ENCODE measurements around the gene TEX261.

The TEX261 gene

DNA sequence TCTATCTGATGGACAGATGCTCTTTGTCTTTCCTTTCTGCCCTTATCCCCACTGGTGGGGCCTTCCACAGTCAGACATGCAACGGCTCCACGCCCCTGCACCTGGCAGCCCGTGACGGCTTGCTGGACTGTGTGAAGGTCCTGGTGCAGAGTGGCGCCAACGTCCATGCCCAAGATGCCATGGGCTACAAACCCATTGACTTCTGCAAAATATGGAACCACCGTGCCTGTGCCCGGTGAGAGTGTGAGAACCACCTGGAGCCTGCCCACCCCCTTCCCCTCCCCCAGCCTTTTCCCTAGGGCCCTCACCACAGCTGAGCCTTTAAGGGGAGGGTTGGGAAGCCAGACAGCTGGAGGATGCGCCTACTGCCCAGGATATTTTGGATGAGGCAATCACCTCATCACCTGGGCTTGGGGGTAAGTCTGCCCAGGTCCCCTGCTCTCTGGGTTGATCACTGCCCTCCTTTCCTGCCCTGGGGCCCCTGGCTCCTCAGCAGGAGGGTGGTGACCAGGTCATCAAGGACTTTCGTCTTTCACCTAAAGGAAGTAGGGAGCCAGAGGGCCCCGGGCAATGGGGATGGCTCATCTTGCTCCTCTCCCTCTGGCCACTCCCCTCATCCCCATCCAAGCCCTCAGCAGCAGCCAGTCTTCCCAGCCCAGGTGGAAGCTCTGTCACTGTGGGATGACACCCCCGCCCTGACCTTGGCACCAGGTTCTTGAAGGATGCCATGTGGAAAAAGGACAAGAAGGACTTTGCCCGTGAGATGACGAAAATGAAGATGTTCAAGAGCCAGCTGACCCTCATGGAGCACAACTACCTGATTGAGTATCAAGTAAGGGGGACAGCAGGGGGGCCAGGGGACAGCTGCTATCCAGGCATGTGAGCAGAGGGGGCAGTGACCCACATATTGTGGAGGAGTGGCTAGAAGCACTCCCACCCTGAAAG, 12.5 kb downstream of the TEX261 start:
- no peak for DNase-seq (ENCODE audit: low read depth)

DNA sequence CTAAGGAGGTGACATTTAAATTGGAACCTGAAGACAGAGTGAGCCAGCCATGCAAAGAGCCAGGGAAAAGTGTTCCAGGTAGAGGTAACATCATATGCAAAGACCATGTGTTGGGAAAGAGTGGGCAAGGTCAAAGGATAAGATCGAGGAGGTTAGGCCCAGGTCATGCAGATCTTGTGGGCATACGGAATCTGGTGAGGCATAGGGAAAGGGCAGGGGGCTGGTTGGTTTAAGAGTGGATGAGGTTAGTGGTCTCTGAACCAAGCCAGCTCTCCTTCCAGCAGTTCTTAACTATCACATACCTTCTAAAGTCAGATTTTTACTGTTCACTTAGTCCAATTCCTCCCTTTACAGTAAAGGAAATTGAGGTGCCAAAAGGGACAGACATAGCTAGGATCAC, 13.3 kb downstream of the TEX261 start:
- DNase-seq (ENCODE audit: low read depth): no peak

DNA sequence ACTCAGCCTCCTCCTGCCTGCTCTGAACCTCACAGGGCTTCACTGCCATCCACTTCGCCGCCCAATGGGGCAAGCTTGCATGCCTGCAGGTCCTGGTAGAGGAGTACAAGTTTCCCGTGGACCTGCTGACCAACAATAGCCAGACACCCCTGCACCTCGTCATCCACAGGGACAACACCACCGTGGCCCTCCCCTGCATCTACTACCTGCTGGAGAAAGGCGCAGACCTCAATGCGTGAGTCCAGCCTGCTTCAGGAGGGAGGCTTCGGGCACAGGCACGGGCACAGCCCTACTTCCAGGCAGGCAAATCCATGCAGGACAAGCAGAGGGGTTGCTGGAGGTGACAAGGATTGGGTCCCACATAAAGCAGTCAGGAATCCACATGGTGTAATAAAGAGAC, 15.0 kb downstream of the TEX261 start:
- DNase-seq (ENCODE audit: low read depth): no peak

DNA sequence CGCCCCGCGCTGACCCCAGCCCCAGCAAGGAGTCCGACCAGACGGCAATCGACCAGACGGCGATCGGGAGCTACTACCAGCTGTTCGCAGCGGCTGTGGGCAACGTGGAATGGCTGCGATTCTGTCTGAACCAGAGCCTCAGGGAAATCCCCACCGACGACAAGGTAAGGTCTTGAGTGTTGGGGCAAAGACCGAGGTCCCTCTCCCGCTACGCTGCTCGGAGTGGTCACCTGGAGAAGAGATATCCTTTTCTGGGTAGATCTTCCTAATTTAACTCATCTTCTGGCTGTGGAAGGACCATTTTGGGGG, 15.5 kb downstream of the TEX261 start:
- DNase-seq (ENCODE audit: low read depth): no peak

DNA sequence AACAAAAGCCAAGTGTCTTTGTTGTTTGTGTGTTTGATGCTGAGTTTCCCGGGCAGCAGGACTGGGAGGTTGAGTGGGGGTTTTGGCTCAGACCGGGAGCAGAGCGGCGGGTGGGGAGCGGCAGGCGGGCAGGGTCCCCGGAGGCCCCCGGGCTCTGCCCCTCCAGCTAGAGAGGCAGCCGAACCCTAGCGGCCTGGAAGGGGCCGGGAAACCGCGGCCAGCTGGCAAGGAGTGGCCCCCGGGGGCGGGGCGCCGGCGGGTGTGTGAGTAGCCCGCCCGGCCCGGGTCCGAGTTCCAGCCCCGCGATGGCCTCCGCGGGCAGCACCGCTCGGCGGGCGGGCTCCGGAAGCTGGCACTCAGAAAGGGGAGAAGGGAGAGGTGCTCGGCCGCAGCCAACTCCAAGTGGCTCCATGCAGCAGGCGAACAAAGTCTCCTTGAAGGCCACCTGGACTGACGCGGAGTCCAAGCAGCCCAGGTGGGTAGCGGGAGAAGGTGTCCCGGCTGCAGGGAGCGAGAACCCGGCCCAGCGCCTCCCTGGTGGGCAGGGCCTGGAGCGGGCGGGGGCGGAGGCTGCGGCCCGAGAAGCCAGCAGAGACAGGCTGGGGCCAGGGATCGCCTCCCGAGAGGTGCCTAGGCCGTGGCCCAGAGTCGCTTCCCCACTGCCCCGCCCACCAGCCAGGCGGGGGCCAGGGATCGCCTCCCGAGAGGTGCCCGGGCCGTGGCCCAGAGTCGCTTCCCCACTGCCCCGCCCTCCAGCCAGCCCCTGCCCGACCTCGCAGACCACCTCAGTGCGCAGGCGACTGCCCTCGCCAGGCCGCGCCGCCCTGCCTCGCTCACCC, 16.1 kb downstream of the TEX261 start, which contains the start of gene ANKRD53:
TSS of gene ANKRD53 (plus strand) at position 290 of the 839 bp plus-strand sequence. CDS start at position 306, 16 bp downstream.
- DNase-seq (ENCODE audit: low read depth): no peak

DNA sequence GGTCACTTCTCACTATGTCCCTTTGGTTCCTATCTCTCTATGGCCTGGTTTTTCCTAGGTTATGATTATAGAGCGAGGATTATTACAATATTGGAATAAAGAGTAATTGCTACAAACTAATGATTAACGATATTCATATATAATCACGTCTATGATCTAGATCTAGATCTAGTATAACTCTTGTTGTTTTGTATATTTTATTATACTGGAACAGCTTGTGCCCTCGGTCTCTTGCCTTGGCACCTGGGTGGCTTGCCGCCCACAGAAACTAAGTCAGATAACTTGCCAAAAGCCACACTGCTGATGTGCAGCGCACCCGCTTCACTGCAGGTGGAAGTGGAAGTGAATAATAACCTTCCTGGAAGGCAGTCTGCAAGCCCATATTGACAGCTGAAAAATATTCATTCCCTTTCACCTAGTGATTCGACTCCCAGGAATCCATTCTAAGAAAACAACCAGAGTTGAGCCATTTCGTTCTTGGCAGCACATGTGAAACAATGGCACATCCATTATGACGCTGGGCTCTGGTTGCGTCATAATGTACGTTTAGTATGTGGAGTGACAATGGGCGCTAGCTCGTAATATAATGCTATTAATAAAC, 17.0 kb downstream of the TEX261 start:
- no peak for DNase-seq (ENCODE audit: low read depth)

DNA sequence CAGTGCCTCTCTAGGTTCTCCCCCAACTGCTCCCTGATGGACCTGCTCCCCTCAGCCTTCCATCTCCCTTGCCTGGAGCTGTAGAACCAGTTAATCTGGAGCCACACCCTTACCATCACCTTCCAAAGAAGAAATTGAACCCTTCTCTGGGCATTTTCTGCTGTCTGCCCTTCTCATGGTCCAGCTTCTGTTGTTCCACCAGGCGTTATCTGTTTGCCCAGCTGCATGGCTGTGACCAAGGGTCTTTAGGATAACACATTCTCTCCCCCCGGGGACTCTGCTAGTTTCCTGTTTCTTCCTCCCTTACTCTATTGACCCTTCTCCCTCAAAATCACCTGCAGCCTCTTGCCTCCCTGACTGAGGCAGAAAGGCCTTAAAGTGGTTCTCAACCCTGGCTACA, 19.4 kb downstream of the TEX261 start:
- DNase-seq (ENCODE audit: low read depth): no peak

DNA sequence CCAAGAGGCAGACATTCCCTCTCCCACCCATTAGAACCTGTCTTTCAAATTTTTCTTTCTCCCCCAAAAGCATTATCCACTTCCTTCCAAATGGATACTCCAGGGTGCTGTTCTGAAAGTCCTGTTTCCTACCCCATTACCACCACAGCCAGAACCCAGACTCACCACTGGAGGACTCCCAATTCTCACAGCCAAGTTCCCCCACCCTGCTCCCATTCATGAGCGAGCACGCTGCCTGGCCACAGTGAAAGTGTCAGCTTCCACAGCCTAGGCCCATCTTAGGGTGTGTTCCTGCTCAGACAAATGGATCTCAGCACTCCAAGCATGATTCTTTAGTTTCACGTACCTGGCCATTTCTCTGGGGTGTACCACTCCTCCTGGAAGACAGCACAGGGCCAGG, 20.1 kb downstream of the TEX261 start:
- DNase-seq (ENCODE audit: low read depth): no peak

DNA sequence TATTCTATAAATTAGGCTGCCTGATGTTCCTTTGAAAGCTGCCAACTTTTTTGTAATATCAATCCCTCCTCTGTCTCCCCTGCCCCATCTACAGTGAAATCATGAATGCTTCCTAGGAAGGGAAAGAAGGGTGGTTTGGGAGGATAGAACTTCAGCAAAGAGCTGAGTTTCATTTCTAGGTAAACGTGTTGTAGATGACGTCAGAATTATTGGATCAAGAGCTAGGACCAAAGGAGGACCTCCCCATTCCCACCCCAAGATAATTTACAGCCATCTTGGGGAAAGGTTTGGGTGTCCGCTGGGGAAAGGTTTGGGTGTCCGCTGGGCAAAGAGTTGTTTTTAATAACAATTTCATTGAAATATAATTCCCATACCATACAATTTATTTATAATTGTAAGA, 27.5 kb downstream of the TEX261 start:
- DNase-seq (ENCODE audit: low read depth): no peak

DNA sequence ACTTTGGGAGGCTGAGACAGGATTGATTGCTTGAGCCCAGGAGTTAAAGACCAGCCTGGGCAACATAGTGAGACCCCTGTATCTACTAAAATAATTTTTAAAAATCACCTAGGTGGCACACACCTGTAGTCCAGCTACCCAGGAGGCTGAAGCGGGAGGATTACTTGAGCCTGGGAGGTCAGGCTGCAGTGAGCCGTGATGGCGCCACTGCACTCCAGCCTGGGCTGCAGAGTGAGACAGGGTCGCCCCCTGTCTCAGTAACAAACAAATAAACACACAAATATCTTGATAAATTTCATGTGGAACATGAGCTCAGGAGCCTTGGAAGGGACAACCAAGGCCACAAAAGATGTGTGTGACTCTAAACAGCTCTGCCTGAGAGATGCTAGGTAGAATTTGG, 28.0 kb downstream of the TEX261 start:
- no peak for DNase-seq (ENCODE audit: low read depth)

DNA sequence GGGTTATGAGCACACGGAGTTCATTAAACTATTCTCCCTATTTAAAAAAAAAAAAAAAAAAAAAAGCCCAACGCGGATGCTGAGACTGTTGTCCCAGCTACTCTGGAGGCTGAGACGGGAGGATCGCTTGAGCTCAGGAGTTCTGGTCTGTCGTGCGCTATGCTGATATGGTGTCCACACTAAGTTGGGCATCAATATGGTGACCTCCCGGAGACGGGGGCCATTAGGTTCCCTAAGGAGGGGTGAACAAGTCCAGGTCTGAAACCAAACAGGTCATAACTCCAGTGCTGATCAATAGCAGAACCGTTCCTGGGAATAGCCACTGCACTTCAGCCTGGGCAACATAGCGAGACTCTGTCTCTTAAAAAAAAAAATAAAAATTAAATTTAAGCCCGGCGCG, 29.2 kb downstream of the TEX261 start:
- no peak for DNase-seq (ENCODE audit: low read depth)

DNA sequence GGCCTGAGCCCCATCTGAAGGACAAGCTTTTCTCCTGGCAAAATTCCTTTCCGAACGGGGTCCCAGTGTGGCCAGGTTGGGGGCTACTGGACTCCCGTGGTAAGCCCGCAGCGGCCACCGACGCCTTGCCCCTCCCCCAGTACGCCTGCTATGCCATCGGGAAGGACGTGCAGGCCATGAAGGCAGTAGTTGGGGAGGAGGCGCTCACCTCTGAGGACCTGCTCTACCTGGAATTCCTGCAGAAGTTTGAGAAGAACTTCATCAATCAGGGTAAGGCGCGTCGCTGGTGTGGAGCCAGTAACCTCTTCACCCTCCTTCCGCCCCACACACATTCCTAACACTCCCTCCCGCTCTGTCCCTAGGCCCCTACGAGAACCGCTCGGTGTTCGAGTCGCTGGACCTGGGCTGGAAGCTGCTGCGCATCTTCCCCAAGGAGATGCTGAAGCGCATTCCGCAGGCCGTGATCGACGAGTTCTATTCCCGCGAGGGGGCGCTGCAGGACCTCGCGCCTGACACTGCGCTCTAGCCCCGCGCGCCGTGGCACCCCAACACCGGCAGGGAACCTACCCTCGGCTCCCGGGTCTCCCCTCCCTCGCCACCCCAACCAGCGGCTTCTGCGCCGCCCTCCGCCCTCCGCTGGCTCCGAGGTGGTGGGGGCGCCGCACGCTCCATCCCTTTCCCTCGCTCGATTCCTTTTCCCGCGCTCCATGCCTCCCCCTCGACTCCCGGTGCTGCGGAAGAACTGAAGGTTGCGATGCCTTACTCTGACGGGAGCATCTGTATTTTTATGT, 29.9 kb downstream of the TEX261 start:
- peak; percentile 81 for DNase-seq (ENCODE audit: low read depth)

DNA sequence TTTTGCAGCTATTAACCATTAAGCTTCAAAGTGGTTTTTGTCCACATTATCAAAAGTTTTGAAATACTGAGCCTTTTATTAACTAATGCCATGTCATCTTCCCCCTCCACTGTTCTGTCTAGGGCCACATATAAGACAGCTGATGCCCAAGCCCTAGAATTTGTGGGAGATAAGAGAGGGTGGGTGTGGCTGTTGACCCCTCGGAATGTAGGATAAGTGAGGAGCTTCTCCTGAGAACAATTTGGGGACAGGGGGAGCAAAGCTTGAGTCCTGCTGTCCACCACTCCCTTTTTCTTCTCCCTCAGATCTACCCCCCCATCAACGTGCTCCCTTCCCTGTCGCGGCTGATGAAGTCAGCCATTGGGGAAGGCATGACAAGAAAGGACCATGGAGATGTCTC, 30.5 kb downstream of the TEX261 start:
- no peak for DNase-seq (ENCODE audit: low read depth)

DNA sequence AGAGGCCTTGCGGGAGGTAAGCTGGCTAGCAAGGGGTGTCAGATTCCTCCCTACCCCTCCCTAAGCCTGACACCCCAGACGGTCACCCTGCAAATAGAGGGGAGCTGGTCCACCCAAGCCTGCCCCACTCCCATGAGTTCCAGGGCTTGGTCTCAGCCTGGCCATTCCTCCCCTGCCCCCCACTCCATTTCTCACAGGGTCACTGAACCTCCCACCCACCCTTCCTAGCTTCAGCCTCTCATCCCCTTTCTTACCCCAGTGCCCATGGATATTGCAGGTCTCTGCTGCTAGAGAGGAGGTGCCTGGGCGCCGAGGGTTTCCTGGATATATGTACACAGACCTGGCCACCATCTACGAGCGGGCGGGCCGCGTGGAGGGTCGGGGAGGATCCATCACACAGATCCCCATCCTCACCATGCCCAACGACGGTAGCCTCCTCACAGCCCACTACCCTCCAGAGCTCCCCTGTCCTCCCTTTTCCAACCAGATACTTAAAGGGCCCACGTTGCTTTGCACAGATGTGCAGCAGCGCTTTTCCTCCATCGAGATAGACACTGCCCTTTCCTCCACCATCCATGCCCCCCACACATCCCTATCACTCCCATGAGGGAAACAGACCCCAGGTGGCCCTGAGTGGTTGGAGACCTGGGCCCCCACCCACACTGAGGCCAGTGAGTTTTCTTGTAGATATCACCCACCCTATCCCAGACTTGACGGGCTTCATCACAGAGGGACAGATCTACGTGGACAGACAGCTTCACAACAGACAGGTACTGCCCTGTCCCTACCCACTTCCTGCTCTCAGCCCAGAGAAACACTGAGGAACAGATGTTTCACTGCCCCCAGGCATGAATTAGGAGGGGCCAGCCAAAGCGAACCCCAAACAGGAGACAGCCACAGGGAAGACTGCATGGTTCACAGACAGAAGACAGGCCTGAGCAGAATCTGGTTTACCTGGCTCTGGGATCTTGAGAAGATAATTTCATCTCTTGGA, 31.5 kb downstream of the TEX261 start:
- no peak for DNase-seq (ENCODE audit: low read depth)

DNA sequence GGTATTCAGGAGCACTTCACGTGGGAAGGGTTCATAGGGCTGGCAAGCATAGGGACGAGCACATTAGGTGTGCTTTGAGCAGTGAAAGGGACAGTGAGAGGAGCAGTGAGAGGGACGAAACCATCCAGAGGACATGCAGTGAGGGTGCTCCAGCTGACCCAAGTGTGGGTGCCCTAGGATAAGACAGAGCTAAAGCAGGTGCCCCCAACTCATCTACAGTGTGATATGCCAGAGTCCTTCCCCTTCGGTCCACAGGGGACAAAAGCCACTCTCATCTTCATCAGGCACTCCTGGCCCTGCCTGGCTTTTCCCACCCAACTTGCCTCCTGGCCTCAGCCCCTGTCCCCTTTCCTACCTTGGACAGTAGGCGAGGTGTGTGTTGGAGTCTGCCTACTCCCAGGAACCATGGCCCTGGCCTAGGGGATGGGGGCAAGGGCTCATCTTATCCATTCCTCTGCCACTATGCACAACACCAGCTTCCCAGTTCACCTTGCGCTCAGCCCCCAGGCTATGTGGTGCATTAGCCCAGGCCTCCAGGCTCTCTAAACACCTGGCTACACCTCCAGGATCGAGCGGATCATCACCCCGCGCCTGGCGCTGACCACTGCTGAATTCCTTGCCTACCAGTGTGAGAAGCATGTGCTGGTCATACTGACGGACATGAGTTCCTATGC, 32.3 kb downstream of the TEX261 start:
- DNase-seq (ENCODE audit: low read depth): no peak

DNA sequence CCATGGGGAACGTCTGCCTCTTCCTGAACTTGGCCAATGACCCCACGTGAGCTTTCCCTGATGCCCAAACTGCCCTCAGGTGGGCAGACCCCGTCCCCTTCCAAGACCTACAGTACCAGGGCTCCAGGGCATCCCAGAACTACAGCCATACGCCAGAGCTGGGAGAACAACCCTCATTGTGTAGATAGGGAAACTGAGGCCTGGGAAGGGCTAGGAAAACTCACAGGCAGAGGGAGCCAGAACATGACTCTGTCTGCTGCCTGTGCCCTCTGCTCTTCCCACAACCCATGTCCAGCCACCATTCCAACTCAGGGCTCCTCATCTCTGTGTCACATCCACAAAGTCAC, 33.1 kb downstream of the TEX261 start:
- no peak for DNase-seq (ENCODE audit: low read depth)

DNA sequence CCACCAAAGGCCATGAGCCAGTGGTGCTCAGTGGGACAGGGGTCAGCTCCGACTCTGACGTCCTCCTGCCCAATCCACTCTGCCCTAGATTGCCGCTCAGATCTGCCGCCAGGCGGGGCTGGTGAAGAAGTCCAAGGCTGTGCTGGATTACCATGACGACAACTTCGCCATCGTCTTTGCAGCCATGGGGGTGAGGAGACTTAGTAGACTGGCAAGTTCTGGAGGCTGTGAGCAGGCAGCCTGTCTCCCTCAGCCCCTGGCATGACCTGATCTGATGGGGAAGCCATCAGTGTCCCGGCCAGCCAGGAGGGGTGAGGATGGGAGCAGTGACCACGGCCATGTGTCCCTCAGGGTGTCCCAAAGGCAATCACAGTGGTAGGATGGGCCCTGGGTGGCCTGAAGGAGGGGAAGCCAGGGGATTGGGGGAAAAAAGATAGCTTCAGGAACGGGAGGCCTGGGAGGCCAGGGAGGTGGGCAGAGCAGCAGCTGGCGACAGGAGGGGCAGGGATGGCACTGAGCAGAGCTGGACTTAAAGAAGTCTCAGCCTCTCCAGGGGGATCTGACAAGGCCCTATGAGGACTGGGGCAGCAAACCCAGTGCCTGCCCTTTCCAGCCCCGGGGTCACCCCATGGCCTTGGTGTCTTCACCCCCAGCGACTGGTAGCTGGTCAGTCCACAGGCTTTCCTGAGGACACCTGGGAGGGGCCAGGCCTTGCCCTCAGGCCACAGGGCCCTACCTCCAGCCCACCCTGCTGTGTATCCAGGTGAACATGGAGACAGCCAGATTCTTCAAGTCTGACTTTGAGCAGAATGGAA, 33.6 kb downstream of the TEX261 start:
- DNase-seq (ENCODE audit: low read depth): no peak

DNA sequence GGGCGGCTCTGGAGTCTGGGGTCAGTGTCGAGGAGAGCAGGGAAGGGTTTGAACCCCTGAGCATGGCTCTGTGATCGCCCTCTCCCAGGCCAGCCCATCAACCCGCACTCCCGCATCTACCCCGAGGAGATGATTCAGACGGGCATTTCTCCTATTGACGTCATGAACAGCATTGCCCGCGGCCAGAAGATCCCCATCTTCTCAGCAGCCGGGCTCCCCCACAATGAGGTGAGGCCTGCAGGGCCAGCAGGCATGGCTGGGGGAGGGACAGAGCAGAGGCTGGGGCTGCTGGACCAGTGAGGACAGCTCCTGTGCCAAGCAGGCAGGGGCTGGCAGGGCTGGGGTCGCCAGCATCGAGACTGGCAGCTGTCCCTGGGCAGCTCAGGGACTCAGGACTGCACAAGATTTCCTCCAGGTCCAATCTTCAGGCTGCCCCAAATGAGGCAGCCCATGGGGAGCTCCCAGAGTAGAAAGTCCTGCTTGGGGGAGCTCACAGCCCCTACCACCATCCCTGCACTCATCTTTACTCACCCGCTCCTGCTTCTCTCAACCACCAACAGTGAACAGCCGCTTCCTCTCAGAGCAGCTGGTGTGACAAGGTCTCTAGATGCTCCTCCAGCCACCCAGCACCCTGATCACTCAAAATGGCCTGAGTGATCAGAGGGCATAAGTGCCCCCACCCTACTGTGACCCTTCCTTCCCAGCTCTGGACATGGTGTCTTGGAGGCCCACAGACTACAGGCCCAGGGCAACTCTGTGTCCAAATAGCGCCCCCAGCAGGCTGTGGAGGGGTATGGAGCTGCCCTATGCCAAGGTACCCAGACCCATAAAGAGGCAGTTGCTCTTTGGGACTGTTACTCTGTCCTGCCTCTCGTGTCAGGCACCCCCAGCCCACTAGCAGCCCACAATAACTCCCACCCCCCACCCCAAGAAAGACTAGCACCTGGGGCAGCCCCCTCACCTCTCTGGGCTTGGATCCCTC, 34.5 kb downstream of the TEX261 start:
- DNase-seq (ENCODE audit: low read depth): no peak
